LNCaP clone FGC (cell line): ENCODE data around the gene SLC5A12.

Experiments used
- DNase-seq: peaks from one replicate; pipeline ENCODE4 v3.0.0-alpha.2; 2011; ENCODE audit warnings: low read depth
- H3K4me3 ChIP-seq: 2 replicates; pipeline ENCODE4 v1.5.1; 2011; ENCODE audit warnings: mild to moderate bottlenecking, low read depth, low read length, control low read depth
- TF ChIP-seq, protein P1 (sequence below): IDR thresholded peaks from 2 replicates; pipeline ENCODE4 v1.5.1; 2012; ENCODE audit warnings: mild to moderate bottlenecking; ENCODE audit not compliant: control insufficient read depth, insufficient read depth; ENCODE audit errors: extremely low read depth

Gene SLC5A12

DNA sequence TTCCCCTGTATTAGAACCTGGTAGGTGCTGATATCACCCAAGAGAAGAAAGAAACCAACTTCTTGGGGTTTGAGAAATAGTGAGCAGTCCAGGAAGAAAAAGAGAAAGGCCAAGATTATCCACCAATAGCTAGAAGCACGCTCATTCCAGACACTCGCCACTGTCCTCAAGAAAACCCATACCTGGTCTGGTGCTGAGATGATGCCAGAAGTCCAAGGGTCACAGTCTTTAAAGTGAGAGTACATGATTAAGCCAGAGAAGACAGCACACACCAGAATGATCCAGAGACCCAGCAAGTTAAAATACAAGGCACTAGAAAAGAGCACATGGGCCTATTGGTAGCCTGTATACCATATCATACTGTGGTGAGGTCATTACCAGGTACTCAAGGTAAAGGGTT, 23.6 kb downstream of the SLC5A12 start:
- TF ChIP-seq, protein P1, sequence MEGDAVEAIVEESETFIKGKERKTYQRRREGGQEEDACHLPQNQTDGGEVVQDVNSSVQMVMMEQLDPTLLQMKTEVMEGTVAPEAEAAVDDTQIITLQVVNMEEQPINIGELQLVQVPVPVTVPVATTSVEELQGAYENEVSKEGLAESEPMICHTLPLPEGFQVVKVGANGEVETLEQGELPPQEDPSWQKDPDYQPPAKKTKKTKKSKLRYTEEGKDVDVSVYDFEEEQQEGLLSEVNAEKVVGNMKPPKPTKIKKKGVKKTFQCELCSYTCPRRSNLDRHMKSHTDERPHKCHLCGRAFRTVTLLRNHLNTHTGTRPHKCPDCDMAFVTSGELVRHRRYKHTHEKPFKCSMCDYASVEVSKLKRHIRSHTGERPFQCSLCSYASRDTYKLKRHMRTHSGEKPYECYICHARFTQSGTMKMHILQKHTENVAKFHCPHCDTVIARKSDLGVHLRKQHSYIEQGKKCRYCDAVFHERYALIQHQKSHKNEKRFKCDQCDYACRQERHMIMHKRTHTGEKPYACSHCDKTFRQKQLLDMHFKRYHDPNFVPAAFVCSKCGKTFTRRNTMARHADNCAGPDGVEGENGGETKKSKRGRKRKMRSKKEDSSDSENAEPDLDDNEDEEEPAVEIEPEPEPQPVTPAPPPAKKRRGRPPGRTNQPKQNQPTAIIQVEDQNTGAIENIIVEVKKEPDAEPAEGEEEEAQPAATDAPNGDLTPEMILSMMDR, result no peak
- H3K4me3 ChIP-seq, result no peak overlapping the region
- no peak for DNase-seq

DNA sequence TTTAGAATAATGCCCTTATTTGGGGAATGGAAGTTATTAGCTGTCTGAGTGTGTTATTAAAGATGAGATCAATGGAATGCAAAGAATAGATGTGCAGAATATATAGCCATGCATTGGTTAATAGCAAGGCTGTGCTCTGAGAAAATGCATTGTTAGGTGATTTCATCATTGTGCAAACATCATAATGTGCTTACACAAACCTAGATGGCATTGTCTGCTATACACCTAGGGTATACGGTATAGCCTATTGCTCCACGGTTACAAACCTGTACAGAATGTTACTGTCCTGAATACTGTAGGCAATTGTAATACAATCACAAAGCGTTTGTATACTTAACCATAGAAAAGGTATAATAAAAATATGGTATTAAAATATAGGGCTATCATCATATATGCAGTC, 25.5 kb downstream of the SLC5A12 start:
- TF ChIP-seq, protein P1, result no peak
- H3K4me3 ChIP-seq, result no peak overlapping the region
- DNase-seq, result peak; percentile 52

DNA sequence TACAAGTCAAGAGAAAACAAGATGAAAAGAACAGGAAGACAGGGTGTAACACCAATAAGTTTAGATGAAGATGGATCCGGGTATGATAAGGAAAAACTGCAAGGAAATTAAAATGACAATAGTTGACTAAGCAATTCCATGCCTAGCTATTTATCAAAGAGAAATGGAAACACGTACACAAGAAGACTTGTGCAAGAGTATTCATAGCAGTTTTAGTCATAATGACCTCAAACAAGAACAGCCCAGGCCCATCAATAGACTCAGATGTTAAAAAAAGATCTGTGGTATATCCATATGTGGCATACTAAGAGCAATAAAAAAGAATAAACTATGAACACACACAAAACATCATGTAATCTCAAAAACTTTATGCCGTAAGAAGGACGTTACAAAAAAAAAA, 33.2 kb downstream of the SLC5A12 start:
- TF ChIP-seq, protein P1, result no peak
- H3K4me3 ChIP-seq, result no peak overlapping the region
- DNase-seq, result no peak

DNA sequence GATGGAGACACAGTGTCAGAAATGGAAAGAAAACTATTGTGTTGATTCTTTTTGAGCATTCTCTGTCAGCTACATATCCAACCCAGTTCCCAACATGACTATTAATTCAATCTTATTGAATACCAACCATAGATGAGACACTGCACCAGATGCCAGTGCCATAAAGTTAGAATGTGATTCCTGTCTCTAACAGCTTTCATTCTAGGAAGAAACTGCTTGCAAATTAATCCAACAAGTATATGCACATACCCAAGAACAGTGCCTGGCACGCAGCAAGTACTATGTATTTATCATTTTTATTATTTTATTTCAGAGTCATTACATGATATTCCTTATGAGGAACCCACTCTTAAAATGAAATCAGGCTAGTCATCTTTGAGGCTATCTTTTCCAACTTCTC, 34.5 kb downstream of the SLC5A12 start:
- H3K4me3 ChIP-seq, result no peak overlapping the region
- TF ChIP-seq, protein P1, result no peak
- no peak for DNase-seq

DNA sequence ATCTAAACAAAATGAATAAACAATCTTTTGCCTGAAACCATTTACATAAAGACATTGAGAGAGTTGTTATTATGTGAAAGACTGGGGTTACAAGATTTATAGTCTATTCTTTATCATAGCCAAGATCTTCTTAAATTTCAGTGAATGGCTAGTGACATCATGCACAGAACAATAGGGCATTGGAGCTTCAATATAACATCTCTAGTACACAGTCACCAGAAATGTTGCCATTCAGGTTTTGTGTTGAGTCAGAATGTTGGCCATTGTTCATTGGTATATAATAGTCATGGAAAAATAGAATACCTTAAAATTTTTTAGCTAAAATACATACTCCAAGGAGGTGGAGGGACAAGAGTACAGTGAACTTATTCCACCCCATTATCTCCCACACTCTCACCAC, 44.3 kb downstream of the SLC5A12 start:
- TF ChIP-seq, protein P1, result no peak
- no peak overlapping the region for H3K4me3 ChIP-seq
- no peak for DNase-seq

DNA sequence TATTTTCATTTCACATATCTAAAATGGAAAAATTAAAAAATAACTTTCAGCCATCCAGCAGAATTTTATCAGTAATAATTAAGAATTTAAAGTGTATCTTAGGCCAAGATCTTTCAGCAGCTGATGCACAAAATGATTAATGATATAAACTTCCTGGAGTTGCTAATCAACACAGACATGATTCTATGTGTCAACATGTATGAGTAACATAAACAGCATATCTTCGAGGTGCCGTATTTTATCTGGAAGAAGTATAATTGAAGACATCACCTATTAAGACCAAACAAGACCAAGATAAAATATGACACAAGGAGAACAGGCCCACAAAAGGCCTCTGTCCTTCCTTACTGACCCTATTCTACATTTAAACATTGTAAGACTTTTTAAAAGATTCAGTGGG, 45.2 kb downstream of the SLC5A12 start:
- DNase-seq, result no peak
- H3K4me3 ChIP-seq, result no peak overlapping the region
- TF ChIP-seq, protein P1, result no peak

DNA sequence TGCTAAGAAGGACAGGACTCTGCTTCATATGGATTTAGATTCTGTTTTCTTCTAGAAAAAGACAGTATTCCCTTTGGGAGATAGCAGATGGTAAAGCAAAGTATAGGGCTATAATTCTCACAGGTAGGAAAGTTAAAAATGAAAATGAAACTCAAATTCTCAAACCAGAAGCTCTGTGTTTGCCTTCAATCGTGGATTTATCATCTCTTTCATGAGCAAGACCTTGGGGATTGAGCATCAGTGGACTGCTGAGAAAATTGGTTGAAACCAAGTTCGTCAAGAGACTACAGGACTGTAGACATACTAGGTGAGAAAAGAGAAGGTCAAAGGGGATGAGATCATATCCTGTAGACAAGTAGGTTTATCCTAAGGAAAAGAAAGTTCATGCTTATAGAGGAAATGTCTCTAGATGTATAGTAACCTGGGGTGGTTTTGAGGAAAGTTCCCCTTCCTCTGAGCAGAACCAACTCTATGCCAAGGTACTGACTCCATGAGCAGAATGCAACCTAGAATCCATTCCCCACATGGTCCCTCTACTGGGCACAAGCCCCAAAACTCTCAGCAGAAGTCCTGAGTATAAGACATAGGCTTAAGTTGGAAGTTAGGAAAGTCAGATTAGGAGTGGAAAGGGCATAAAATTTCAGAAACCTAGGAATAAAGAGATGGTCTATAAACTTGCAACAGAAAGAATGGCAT, 46.5 kb downstream of the SLC5A12 start:
- TF ChIP-seq, protein P1, result no peak
- no peak overlapping the region for H3K4me3 ChIP-seq

More for the DNA sequence above, 46.5 kb downstream of the SLC5A12 start:
- DNase-seq, result no peak
